HL-60/S4 treated with retinoic acid at 250 ng/mL for 4 days and 3 days (cell line): Measurements from ENCODE around the gene SIRPA.

ENCODE experiments used
- in situ Hi-C: fragments of 300-500 bp; cut with MboI; formaldehyde crosslinking; loops from 2 replicates; pipeline ENCODE4 v1.7.0; 2022; ENCODE audit warnings: low sequenced_read_pairs

SIRPA gene

DNA sequence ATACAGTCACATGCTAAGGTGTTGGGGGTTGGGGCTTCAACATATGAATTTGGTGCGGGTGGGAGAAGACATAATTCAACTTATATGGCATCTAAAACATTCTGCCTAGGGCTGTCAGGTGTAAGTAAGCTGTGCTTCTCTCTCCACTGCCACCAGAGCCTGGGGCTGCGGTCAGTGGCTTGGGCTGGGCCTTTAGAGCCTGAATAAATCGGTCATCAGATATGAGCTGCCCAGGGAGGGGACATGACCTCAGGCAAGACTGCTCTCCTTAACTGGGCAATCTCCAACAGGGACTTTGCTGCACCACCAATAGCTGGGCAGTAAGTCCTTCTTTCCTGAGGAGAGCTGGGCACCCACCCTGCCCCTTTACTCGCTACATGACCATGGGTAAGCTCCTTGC lies 24.9 kb upstream of the SIRPA start:
- in situ Hi-C loops = no loop called here

DNA sequence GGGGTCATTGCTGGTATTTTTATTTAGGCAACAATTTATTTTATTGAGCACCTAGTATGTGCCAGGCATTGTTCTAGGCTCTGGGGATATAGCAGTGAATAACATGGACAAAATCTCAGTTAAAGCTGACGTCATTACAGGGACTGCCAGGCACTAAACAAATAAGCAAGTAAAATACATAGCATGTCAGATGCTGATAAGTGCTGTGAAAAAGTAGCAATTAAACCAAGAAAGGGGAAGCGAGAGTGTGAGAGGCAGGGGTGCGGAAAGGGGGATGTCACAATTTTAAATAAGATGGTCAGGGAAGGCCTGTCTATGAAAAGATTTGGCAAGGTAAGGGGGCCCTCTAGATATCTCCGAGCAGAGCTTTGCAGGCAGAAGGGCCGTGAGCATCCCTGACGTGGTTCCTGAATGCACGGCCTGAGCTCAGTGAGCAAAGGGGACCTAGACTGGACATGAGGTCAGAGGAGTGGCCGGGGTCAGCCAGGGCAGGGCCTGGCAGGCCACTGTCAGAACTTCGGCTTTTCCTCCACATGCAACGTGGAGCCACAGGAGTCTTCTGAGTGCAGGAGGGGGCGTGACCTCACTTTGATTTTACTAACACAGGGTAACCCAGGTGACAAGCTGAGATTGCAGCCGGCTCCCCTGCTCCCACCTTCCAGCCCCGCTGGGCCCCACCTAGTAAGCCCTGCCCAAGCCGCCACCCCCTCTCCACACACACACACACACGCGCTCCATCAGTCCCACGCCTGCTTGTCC lies 24.2 kb upstream of the SIRPA start:
- in situ Hi-C loops = no loop called here

DNA sequence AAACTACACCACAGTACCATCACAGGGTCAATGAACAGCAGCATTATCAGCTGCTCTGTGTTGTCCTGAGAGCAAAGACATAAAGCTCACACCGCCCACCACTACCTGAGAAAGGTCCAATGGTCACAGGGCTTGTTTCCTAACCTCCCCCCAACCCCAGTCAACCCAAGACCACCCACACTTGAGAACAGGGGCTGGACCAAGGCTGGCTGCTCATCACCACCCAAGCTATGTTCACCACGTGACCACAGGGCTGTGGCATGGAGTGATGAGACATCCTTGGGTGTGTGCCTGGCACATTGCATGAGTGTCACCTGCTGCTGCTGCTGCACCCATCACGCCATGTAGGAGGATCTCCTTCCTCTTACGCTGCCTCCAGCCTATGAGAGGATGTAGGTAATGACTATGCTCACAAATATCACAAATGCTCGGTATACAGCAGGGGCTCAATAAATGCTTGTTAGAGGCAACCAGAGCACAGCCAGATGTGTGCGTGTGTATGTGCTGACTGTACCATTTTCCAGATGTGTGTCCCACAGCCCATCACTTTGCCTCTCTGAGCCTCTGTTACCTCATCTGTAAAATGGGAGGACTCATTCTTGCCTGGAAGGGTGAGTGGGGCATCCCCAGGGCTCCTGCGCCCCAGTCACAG lies 23.3 kb upstream of the SIRPA start:
- in situ Hi-C loops = no loop called here

DNA sequence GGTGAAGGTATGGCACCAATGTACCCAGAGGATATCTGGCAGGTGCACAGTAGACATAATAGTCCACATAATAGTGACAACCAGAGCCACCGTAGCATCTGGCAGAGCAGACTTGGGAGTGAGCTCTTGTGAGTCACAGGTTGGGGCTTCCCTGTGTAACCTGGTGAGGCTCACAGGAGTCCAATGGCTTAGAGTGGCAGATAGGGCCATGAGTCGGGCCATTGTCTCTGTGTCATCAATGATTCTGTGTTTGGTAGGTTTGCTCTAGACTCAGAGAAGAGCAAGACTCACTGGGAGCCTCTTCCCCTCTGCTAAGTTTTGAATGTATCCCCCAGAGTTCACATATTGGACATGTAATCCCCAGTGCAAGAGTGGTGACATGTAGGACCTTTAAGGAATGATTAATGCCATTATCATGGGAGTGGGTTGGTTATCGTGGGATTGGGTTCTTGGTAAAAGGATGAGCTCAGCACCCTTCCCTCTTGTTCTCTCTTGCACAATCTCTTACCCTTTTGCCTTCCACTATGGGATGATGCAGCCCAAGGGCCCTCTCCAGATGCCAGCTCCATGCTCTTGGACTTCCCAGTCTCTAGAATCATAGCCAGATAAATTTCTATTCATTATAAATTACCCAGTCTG lies 22.6 kb upstream of the SIRPA start:
- in situ Hi-C loops = no loop called here

DNA sequence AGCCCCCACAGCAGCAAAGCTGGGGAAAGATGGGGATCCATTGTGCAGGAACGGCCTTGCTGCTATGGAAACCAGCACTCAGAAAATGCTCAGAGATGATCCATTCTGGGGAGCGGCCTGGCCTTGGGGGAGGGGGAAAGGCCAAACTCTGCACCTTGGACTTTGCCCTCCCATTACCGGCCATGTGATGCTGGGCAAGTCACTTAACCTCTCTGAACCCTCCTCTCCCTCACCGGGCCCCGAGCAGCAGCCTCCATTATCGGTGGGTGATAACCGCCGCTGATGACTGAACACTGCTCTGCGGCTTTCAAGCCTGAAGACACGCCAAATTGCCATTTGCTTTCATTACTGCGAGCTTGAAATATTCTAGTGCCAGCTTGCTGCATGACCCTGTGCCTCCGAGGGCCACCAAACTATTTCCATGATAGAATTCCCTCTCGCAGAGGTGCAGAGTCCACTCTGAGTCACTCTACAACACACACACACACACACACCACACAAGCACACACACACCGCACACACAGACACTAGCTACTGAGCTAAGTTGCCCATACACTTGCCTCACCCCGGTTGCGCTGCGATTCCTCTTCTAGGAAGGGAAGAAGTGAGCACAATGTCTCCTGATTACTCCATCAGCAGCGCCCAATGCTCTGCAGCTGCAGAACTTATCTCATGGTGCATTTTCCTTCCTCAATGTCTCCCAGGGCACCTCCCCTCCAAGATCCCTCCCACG lies 20.6 kb upstream of the SIRPA start:
- in situ Hi-C loops = no loop called here

DNA sequence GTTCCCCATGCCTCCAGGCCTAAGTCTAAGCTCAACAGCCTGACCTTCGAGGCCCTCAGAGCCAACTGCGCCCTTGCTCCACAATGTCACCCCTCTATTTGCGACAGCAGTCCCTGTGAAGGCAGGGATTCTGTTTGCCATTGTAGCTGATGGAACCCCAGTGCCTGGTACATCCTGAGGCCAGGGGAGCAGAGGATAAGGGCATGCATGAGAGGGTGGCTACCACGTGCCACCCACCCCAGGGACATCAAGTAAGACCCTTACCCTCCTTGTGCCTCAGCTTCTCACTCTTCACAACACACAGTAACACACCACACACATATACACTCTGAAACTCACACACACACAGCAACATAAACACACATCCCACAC lies 20.0 kb upstream of the SIRPA start:
- in situ Hi-C loops = no loop called here

DNA sequence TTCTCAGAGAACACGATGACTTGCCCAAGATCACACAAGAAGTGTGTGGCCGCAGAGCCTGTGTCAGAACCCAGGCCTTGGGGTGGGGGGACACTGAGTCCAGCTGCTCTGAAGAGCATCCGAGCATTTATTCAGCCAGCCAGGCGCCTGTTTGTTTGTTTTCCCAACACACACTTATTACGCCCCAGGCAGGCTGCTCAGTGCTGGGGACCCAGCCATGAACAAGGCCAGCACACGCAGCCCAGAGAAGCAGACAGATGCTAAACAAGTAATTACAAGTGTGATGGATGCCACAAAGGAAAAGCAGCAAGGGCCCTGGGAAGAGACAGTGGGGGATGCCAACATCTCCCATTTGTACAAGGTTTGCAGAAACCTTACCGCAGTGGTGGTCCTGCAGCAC lies 19.4 kb upstream of the SIRPA start:
- in situ Hi-C loops = no loop called here

DNA sequence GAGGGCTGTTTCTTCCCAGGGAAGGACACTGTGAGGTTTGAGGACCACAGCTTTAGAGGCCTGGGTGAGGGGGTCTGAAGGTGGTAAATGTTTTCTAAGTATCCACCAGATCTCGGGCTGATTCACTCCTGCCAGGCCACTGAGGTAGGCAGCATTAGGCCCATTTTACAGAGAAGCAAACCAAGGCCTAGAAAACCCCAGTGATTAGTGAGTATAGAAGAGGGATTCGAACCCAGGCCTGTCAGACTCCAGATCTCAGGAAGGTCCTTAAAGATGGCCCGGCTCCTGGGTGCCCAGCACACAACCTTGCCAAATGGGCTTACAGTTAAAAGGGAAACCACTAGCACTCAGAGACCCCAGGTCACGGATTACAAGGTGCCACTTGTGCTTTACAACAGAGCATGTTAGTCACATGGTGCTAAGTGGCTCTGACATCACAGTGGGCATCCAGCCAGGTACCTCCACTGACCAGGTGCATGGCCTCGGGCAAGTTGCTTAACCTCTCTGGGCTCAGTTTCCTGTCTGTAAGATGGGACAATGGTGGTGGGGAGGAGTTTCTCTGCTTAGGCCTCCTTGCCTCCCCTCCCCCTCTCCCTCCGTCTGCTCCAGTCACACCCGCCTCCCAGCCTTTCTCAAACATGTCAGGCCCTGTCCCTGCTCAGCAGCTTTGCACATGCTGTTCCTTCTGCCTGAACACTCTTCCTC lies 18.8 kb upstream of the SIRPA start:
- in situ Hi-C loops = no loop called here

DNA sequence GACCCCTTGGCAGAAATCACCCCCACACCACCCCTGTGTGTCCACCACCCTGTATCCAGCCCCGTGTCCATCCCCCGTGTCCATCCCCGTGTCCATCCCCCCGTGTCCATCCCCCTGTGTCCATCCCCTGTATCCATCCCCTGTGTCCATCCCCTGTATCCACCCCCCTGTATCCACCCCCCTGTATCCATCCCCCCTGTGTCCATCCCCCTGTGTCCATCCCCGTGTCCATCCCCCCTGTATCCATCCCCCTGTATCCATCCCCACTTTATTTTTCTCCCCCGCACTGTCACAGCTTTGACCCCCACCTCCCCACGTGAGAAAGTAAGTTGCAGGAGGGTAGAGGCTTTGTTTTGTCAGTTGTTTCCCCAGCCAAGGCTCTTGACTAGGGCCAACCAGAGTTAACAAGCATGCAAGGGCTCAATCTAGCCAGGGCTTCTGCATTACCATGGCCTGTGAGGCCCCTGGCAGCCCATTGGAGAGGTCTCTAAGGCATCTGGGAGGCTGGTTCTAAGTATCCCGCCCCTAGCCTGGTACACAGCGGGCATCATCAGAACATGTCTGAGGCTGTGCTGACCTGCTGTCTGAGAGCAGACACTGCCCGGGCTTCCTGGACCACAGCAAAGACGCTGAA lies 18.1 kb upstream of the SIRPA start:
- in situ Hi-C loops = no loop called here

DNA sequence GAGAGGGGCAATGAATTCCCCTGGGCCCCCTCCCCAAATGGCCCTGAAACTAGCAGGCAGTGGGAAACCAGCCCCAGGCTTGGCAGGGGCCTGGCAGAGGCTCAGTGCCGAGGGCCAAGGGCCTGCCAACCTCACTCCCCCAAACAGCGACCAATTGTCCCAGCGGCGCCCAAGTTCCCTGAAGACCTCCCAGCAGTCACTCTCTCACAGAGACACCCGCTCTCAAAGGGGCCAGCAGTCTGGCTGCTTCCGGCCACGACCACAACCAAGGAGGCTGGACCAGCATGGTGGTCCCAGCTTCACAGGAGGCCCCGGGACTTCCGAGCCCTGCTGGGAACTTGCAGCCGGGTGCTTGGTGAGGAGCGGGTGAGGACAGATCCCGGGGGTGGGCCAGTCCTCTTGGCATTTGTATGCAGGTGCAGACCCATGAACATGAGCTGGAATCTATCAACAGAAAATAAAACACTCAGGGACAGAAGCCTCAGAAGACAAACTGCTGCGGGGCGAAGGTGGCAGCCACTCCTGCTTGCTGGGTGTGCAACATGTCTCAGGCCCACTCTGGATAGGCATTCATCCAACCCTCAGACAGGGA lies 17.5 kb upstream of the SIRPA start:
- in situ Hi-C loops = no loop called here

DNA sequence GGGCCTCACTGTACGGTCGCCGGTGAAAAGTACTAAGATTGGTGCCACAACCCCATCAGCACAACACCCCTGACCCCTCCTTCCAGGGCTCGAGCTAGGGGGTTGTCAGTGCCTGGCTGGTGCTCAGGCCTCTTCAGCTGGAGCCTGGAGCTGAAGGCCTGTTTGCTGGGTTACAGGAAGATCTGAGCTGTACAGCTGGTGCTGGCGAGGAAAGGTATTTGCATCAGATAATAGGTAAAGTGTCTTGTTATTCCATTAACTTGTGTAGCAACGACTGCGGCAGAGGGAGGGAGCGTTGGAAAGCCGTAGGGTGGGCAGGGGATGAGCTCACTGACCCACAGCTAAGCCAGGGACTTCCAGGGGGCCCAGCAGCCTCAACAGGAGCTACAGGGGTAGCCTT lies 15.8 kb upstream of the SIRPA start:
- in situ Hi-C loops = no loop called here

DNA sequence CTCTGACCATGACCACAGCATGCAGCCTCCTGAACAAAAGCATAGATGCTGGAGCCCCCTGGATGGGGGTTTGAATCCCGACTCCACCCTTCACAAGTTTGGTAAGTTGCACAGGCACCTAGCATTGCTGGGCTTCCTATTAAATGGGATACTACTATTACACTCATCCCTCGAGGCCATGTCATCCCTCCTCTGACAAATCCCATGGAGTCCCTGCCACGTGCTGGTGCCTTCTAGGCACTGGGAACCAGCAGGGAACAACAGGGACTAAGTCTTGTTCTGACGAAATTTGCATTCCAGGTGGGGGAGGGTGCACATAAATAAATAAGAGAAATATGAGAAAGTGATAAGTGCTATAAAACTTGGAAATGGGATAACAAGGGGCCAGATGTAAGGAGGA lies 15.3 kb upstream of the SIRPA start:
- in situ Hi-C loops = no loop called here

DNA sequence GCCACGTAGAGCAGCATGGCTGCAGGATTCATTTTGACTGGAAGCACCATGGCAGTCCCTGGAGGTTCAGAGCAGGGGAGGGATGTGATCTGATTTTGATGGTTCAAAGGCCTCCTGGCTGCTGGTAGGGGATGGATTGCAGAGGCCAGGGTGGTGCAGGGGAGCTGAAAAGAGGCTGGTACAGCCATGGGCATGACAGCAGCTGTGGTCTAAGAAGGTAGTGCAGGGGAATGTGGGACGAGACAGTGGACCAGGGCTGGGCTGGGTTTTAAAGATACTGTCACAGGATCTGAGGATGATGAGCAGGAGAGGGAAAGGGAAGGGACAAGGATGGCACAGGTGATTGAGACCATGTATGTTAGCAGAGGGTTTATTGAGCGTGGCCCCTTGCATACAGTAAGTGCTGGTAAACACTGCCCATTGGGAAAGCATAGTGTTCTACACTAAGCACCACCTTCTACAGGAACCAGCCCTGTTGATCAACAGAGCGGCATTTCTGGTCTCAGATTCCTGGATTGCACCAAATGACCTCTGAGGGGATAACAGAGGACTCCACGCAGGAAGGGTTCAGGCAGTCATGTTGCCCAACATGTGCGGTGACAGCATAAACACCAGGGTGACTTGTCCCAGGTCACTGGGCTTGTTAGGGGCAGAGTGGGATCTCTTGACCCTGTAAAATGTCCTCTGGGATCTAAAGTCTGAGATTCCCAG lies 14.5 kb upstream of the SIRPA start:
- in situ Hi-C loops = no loop called here

DNA sequence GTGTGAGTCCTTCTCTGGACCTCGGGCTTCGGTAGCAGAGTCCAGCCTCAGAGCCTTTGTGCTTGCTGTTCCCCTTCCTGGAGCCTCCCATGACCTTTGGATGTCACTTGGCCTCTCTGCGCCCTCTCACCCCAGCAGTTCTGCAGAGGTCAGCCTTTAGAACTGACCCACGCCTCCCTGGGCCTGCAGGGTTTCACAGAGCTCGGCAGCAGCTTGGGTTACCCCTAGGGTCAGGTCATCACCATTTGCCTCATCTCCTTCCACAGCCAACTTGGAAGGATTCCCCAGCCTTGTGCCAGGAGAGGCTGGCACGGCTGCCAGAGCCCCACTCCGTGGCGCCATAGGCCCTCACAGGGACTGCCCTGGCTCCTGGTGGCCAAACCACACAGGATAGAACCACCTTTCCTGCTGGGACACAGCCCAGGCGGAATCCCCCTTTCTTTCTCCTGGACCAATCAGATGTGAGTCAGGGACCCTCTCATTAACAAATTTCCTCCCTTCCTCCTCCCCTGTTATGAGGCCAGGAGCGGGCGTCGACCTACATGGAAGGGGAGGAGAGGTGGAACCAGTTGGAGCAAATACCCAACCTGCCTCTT lies 13.9 kb upstream of the SIRPA start:
- in situ Hi-C loops = no loop called here

DNA sequence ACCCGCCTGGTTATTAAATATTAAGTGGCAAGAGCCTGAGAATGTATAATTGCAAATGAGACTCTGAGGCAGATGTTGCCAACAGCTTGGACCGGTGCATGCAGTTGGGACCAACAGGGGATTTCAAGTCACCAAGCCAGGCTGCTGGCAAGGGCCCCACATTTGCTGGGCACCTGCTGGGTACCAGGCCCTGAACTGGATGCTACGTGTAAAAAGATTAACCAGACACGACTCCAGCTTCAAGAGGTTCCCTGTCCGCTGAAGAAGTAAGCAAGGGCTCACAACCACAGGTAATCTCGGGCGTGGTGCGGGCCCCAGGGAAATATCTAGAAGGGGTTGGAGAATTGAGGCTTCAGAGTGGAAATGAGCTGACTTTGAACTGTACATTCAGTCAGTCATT lies 13.2 kb upstream of the SIRPA start:
- in situ Hi-C loops = no loop called here

DNA sequence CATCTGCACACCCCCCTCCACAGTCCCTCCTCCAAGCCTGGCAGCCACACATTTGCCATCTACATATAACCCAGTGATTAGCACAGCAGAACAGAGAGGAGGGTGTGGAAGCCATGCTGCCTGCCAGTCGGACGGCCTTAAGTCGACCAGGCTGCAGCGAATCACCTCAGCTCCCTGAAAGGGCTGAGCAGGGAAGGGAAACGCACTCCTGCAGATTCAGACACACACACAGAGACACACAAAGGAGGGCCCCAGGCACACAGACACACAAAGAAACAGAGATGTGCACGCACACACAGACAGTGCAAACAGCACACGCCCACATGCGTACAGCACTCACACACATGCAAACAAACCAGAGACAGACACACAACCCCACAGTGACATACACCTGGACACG lies 11.2 kb upstream of the SIRPA start:
- in situ Hi-C loops = no loop called here

DNA sequence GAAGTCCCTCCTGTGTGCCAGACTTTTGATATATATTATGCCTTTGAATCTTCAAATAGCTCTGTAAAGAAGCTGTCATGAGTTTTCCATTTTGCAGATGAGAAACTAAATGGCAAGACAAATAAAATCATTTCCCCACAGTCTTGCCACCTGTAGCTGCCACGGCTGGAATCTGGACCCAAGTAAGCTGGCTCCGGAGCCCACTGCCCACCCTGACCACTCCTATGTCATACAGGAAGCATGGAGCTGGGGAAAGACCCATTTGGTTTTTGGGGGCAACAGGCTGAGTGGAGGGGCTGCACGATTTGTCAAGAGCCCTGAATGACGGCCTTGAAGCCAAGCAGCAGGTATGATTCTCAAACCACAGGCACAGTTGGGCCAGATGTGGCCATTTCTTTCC lies 10.0 kb upstream of the SIRPA start:
- in situ Hi-C loops = no loop called here

DNA sequence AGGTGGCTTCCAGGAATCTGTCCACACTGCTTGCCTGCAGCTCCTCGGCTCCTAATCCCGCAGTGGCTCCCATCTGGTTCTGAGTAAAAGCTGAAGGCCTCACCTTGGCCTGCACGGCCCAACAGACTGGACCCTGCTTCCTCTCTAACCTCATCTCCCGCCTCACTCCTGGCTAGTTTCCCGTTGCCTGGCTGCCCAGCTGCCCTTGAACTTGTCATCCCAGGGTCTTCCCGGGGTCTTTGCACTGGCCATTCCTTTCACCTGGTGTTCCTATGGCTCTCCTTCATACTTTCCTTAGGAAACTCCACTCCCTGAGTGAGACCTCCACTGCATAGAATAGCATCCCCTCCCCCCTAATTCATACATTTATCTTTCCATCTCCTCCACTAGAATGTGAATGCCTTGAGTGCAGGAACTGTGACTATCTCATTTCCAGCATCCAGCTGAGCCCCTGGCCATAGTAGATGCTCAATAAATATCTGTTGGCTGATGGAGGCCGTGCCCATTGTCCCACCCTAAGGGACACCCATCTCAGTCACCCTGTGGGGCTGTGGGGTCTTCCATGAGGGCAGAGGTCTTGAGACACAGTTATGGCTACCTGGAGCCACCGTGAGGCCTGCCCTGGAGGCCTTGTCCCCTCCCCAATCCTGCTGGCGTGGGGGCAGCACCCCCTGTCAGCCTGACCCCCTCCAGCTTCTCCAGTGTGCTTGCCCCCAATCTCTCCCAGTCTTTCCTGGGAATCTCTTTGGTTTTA lies 9.1 kb upstream of the SIRPA start:
- in situ Hi-C loops = no loop called here

DNA sequence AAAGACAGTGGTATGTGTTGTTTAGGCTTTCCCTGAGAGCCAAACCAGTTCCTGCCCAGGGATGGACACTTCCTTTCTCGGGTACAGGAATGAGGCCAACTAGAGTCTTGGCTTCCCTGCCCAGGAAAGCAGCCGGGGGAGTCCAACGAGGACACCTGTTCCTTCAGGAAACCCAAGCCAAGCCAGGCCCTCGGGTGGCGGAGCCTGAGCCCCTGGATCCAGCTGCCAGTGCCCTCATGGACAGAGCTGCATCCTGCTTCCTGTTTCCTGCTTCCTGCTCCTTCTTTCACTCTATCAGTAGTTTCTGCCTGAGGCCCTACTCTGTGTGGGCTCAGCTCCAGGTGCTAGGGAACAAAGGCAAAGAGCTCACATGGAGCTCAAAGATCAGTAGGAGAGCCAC lies 7.9 kb upstream of the SIRPA start:
- in situ Hi-C loops = no loop called here
